Endometrial microvascular endothelial cells (primary cell): Measurements from ENCODE around the gene JUNB. TPM values are rescaled to one million over a fixed set of nuclear protein-coding genes. Genes with fewer than 3 reads are reported as not detected.
"Not testable (repeated sequence)": the region's sequence is repeated elsewhere in the genome, so short reads cannot be mapped to it uniquely, and the experiment has no call there.

Source experiments
- in situ Hi-C: cut with HindIII; loops from 2 replicates; pipeline ENCODE4 v1.10.0; 2017; ENCODE audit warnings: low sequenced_read_pairs, low pct_unique_long_range_greater_than_20kb; ENCODE audit errors: inconsistent ontology term
- total RNA-seq: library from RNA; depleted of rRNA; stranded (reverse); fragments of >200 nt; gene quantifications from one replicate; pipeline ENCODE4 v1.2.3, GENCODE V29; 2015; ENCODE audit errors: inconsistent ontology term

The JUNB gene
- total RNA-seq, 1 donor from 2014 or later = 19.7 TPM

- in situ Hi-C loops = no loop called here
These were observed 4.3 kb upstream of the JUNB start for GRCh38 chr19:12786952-12787351.

- in situ Hi-C loops = no loop called here
These were observed 3.8 kb upstream of the JUNB start for GRCh38 chr19:12787458-12787857.

DNA sequence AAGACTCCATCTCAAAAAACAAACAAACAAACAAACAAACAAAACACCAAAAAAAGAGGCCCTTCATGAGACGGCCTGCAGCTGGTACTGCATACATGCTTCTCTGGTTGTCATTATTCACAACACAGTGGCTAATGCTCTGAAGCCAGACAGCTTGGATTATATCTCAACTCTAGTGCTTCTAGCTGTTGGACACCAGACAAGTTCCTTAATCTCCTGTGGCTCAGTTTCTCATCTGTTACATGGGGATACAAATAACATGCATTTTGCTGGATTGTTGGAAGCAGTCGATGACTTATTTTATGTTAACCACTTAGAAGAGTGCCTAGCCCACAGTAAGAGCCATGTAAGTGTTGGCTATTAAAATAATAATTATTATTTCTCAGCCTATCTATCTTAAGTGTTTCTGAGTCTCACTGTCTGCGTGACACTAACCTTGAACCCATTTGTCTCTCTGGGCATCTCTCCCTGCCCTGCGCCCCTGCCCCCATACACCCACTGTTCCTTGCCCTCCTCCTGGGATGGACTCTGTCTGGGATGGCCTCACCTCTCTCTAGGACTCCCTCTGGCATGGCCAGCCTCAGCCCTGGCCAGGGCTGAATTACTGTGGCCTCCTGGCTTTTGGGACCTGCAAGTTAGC, 3.1 kb upstream of the JUNB start:
- in situ Hi-C loops = no loop called here

DNA sequence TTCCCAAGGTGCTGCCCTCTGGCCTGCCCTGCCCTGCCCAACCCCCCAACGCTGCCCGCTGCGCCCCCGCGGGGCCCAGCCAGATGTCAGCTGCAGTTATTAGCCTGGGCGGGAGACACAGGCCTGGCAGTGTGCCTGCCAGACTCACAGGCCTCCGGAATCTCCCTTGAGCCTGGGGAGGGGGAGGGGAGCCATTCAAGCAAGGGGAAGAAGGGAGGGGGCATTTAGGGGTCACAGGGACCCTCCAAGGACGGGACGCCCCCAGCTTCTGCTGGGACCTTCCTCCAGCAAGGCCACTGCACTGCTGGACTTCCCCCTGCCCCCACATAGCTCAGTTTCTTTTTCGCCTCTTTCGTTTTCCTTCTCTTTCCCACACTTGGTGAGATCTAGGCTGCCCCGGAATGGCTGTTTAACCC, 2.6 kb upstream of the JUNB start:
- in situ Hi-C loops = no loop called here

GRCh38 chr19:12789098-12789903, 2.0 kb upstream of the JUNB start:
- in situ Hi-C loops = no loop called here

DNA sequence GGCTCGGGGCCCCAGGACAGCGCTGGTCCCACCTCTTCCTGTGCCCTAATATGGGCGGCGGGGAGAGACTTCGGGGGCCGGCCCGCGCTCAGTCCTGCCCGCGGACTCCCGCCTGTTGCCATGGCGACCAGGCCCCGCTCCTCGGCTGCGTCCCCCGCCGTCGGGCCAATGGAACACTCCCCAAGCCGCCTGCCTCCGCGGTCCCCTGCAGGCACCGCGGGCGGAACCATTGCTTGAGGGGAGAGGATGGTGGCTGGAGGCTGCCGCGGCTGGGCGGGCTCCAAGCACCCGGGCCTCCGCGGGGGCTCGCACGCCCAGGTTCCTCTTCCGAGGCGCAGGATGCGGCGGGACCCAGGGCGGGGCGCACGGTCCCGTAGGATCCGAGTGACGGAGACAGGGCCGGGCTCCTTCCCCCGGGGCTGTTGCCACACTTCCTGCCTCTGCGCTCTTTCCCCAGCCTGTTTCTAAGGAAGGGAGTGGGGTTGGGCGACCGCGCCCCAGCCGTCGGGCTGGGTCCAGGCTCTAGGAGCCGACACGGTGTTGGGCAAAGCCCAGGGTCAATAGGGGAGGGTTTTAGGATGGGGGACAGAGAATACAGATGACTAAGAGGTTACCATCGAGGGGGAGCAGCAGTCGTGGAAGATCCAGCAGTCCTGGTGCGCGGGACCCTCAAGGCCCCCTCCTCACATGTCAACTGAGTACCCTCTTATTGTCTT, 1.2 kb upstream of the JUNB start:
- in situ Hi-C loops = no loop called here

GRCh38 chr19:12790628-12791344, 500 bp upstream of the JUNB start:
- in situ Hi-C loops = no loop called here

GRCh38 chr19:12792051-12792852, 966 bp downstream of the JUNB start:
- in situ Hi-C loops = no loop called here

DNA sequence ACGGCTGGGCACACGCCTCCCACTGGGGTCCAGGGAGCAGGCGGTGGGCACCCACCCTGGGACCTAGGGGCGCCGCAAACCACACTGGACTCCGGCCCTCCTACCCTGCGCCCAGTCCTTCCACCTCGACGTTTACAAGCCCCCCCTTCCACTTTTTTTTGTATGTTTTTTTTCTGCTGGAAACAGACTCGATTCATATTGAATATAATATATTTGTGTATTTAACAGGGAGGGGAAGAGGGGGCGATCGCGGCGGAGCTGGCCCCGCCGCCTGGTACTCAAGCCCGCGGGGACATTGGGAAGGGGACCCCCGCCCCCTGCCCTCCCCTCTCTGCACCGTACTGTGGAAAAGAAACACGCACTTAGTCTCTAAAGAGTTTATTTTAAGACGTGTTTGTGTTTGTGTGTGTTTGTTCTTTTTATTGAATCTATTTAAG, 1.6 kb downstream of the JUNB start:
- in situ Hi-C loops = no loop called here

- in situ Hi-C loops = no loop called here
These were observed 2.3 kb downstream of the JUNB start for GRCh38 chr19:12793290-12794195.

- in situ Hi-C loops = no loop called here
These were observed 3.1 kb downstream of the JUNB start for GRCh38 chr19:12794196-12794941.

DNA sequence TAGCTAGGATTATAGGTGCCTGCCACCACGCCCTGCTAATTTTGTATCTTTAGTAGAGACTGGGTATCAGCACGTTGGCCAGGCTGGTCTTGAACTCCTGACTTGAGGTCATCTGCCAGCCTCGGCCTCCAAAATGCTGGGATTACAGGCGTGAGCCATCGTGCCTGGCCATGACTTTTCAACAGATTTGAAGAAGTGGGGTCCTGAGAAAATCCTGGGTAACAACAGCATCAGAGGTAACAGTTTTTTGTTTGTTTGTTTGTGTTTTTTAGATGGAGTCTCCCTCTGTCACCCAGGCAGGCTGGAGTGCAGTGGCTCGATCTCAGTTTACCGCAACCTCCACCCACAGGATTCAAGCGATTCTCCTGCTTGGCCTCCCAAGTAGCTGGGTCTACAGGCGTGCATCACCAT, 3.7 kb downstream of the JUNB start:
- in situ Hi-C loops = no loop called here

DNA sequence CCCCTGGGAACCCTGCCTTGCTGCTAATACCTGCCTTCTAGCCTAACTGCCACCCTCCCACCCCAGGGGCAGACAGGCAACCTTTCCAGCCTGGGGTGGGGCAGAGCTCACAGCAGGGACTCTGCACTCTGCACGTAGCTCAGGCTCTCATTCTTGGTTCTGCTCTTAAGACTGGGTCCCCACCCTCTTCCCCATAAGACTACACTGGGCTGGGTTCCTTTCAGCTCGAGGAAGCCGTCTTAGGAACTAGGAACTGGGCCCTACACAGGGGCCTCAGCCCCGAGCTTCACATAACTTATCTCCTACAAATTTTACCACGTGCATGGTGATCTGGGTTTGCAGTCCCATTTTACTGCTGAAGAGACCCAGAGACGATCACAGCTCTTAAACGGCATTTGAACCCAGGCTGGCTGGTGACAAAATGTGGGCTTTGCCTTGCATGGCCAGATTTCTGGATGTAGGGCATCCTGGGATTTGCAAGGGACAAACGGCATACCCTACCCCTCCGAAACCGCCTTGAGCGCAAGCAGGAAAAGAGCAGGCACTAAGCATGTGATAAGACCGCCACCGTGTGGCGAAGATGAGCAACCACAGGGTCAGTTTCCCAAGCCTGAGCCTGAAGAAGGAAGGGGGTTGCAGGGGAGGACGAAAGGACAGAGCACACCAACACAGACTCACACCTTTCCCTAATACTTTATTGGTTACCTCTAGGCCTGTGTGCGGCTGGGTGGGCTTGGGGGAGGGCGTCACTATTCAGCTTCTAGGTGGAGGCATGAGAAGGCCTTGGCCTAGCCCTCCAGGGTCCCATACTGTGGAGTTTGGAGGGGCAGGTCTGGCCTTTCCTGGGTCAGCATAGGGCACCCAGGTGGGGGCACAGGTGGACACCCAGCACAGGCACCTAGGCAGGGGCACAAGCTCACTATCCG, 5.1 kb downstream of the JUNB start:
- in situ Hi-C loops = no loop called here

- in situ Hi-C loops = no loop called here
These were observed 5.9 kb downstream of the JUNB start for GRCh38 chr19:12797141-12797587.

GRCh38 chr19:12797607-12798006, 6.3 kb downstream of the JUNB start:
- in situ Hi-C loops = not testable (repeated sequence)
